T follicular helper cell (primary cell): Measurements from ENCODE around the gene P4HA2.

Source experiments
- DNase-seq: peaks from one replicate; pipeline ENCODE4 v3.0.0-alpha.2; 2020; ENCODE audit warnings: low read depth

Gene P4HA2

GRCh38 chr5:132264546-132265335 lies 37.1 kb upstream of the P4HA2 start:
- no peak for DNase-seq

DNA sequence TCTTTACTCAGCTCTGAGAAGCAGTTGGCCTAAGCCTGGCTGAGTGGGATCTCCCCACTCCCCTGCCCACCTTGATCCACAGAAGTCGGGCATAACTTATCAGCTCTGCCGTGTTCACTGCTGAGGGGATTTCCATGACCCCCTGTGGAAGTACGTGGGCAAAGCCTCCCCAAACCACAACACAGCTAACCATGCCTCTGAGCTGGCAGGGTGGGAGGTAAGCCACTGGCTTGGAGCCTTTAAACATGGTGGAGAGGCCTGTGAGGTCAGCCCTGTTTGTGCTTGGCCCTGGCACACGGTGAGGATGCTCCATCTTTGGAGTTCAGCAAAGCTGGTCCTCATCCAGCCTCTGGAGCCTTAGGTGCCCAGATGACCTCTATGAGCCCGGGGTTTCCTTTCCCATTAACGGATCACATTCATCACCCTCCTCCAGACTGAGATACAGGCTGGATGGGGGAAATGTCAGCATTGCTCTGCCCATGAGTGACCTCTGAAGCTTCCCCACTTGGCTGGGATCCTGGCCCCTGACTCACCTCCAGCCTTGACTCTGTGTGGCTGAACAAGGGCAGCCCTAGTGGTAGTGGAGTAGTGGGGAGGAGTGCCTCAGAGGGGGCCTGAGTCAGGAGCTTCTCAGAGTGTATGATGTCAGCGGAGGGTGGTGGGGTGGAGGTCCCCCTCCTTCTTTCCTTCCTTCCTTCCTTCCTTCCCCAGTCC lies 36.1 kb upstream of the P4HA2 start:
- DNase-seq, result no peak

- DNase-seq, result no peak
These were observed 35.4 kb upstream of the P4HA2 start for GRCh38 chr5:132262882-132263547.

DNA sequence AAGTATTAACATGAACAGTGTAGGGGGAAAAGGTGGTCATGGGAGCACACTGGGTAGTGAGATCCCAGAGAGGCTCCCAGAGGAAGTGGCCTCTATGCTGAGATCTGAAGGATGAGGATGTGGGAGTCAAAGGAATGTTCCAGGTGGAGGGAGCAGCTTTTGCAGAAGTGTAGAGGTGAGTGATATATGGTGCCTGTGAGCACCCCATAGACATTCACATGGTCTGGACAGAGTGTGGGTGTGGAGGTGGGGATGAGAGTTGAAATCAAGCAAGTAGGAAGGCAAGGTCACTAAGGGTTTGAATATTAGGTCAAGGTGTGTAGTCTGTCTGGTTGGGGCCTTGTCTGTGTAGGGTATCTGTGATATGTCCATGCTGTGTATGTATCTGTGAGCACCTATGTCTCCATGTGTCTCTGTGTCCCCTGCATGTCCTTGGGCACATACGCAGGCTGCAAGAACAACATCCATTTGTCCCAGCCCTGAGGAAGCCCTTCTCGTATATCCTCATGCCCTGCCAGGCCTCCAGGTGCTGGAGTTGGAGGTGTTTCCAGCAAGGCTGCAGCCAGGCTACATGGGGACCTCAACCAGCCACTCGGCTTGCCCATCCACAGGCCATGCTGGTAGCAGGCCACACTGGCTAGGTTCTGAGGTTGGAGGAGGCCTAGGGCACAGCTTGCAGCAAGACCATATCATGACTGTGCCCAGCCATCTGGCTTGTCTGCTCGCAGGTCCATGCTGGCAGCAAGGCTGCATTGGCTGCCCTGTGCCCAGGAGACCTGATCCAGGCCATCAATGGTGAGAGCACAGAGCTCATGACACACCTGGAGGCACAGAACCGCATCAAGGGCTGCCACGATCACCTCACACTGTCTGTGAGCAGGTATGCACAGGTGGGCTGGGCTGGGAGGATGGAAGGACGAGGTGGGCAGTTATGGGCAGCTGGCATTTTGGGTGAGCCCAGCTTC lies 34.5 kb upstream of the P4HA2 start:
- no peak for DNase-seq

GRCh38 chr5:132260714-132261551 lies 33.3 kb upstream of the P4HA2 start:
- DNase-seq, result no peak

DNA sequence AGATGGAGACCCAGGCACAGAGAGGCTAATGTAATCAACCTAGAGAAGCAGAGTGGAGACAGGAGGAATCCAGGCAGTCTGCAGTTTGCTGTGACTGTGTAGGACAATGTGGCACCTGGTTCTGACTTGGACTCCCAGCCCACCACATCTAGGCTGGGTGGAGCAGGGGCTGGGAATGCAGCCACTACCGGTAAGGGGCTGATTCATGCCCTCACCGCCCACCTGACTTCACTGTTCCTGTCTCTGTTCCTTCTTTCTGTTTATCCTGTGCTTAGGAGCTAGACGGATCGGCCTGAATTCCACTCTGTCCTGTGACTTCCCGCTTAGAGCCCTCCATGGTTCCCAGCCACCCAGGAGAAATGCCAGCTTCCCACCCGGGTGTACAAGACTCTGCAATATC lies 32.4 kb upstream of the P4HA2 start:
- no peak for DNase-seq

DNA sequence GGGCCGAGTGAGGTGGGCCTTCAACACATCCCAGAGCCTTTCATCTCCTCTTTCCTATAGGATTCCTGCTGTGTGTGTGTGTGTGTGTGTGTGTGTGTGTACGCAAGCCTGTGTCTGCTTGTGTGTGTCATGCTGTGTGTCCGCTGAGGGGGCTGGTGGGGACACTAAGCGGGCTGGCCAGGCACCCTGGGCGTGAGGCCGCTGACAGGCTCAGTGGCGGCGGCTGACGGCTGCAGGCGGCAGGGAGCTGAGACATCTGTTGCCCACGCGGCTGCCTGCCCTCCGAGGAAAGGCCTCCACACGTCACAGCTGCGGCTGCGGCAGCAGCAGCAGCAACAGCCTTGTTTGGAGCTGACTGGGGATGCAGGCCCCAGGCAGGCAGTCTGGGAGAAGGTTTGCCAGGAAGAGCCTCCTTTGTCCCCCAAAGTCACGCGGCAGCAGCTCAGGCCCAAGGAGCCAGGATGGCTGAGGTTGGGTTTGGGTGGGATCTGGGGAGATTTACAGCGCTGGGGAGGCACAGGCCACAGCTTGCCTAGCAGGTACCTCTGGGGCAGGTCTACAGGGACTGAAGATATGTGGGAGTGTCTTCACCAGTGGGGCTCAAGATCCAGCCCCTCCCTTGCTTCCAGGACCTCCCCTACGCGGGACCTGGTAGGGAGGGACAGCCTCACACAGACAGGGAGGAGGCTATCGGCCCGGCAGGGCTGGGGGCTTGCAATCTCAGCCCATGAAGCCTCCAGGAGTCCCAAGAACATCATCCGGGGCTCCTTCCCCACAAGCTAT lies 31.6 kb upstream of the P4HA2 start:
- DNase-seq, result no peak

- DNase-seq, result no peak
These were observed 30.7 kb upstream of the P4HA2 start for GRCh38 chr5:132258102-132259068.

GRCh38 chr5:132257131-132258101 lies 29.8 kb upstream of the P4HA2 start, which contains the start of gene PDLIM4:
TSS of gene PDLIM4 (plus strand) at chr5:132257696. CDS start at chr5:132257735, 39 bp downstream.
- DNase-seq, result no peak

- DNase-seq, result no peak
These were observed 29.1 kb upstream of the P4HA2 start for GRCh38 chr5:132256783-132257130.

DNA sequence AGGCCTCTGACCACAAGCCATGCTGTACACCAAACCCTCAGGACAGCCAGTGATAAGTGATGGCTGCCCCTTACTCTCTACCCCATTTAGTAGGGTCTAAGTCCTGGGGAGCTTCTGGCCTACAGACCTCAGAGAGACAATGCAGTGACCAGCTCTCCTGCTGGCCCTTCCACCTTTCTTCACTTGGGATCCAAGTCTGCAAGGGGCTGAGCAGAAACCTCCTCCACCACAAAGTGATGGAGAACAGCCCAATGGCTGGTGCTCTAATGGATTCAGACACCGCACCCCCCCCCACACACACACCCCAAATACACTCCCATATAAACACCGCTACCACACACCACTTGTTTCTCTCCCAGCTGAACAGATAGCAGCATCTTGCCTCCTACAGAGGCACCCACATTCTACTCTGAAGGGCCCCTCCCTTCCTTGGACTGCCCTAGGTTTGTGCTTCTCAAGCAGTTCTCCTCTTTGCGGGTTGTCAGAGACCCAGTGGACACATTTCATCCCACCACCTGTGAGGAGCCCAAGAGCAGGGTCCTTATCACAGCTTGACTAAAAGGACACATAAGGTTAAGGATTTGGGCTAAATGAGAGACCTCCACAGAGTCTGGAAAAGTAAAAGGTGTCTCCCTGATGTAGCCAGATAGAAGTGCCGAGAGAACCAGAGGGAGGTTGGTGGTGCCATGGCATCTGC lies 28.6 kb upstream of the P4HA2 start:
- no peak for DNase-seq

DNA sequence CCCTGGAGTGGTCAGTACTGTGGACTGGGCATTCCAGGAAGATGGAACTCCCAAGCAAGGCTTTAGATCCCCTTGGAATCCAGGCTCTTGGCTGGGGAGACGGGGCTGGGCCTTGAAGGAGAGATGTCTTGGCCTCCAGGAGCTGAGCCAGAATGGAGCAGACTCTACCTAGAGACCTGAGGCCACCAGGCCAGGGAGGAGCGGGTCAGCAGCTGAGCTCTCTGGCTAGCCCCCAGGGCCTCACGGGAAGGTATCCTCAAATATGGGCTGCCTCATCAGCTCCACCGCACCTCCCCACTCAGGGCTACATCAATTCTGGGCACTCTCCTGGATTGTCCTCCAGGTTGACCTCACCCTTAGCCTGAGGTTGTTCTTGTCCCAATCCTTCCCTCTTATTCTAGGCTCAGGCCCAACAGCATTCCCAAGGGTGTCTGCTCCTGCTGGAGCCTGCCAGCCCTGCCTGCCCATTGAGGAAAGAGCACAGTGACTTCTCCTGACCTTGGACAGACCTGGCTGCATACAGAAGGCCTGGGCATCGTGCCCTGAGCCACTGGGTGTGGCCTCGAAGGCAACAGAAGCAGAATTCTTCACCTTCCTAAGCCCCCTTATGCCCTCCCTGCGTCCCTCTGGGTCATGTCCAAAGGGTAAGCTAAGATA lies 26.8 kb upstream of the P4HA2 start:
- no peak for DNase-seq

DNA sequence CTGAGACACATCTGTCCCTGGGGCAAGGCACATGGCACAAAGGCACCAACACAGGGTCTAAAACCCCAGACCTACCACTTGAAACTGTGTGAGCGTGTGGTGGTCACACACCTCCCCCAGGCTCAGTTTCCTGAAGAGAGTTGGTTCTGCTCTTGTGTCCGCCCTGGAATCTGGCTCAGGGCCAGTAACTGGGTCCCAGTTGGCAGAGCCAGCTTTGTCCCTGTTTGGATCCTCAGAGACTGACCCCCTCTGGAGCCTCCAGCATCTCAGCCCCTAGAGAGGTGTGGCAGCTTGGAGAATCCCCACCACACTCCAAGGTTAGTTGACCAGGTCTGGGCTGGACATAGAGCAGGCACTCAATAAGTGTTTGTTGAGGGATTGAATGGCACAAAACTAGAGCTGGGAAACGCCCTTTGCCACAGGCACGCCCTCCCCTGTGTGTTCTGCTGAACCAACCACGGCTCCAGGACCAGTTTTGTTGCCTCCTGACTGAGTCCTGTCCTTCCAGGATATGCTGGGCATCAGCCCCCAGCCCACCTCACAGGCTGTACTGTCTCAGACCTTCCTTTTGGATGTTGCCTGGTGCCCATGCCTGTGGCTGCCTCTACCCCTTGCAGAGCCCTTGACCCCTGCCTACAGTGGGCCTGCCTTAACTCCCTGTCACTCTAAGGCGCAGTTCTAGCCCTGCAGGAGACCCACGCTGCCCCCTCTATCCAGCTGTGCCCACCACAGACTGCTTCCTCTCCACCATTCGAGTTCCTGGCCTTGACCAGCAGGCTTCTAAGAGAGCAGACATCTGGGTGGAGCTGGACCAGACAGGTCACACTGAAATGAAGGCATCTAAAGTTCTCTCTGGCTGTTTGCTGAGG lies 26.0 kb upstream of the P4HA2 start:
- no peak for DNase-seq

DNA sequence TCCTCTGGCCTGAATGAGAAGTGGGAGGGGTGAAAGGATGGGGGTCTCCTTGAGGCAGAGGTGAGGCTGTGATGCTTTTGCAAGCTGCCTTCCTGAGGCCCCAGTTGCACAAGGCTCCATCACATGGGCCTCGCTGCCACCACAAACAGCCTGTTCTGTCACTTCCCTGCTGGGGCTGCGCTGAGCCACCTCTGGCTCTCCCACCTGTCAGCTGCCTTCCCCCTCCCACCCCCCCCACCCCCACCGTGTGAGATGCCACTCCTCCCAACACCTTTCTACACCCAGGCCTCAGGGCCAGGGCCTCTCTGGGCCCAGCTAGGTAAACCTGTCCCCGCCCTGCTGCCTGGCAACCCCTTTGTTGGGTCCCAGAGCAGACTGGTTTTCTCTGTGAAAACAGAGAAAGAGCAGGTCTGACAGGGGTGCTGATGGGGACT lies 25.4 kb upstream of the P4HA2 start:
- no peak for DNase-seq

DNA sequence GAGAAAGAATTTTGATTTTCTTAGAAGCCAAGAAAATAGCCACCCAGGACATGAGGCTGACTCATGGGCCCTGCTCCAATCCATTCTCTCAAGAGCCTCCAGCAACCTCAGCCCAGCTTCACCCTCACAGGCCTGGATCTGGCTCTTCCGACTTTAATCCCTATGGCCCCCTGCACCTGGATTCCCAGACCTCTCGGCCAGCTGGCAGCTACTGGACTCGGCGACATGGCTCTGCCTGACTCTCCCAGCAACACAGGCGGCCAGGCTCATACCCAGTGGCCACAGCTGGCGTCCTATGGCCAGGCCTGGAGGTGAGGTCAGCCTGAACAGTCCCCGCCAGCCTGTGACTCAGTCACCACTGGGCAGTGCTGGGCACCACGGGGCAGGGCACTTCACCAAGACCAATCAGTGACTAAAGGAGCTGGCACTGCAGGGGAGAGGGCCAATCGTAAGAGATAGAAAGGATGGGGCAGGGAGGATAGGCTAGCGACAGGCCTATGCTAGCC lies 23.6 kb upstream of the P4HA2 start:
- DNase-seq, result no peak
